ENCODE measurements around the gene ITPR1.

The ITPR1 gene

GRCh38 chr3:4785551-4785950 is 292.4 kb downstream of the ITPR1 start:
- ChIA-PET CTCF (no interaction called here), POLR2A (ENCODE audit: low non-redundant PET) (no interaction called here)
- DNase-seq (ENCODE audit: low spot score), result no peak
- TF ChIP-seq, protein P1, sequence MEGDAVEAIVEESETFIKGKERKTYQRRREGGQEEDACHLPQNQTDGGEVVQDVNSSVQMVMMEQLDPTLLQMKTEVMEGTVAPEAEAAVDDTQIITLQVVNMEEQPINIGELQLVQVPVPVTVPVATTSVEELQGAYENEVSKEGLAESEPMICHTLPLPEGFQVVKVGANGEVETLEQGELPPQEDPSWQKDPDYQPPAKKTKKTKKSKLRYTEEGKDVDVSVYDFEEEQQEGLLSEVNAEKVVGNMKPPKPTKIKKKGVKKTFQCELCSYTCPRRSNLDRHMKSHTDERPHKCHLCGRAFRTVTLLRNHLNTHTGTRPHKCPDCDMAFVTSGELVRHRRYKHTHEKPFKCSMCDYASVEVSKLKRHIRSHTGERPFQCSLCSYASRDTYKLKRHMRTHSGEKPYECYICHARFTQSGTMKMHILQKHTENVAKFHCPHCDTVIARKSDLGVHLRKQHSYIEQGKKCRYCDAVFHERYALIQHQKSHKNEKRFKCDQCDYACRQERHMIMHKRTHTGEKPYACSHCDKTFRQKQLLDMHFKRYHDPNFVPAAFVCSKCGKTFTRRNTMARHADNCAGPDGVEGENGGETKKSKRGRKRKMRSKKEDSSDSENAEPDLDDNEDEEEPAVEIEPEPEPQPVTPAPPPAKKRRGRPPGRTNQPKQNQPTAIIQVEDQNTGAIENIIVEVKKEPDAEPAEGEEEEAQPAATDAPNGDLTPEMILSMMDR (conservative IDR thresholded peaks at IDR 0.05; ENCODE audit: low read depth), result no peak
- no peak overlapping the region for H3K27ac ChIP-seq

GRCh38 chr3:4786431-4786830 is 293.3 kb downstream of the ITPR1 start:
- POLR2A ChIA-PET (ENCODE audit: low non-redundant PET), result no interaction called here
- no peak overlapping the region for H3K27ac ChIP-seq
- TF ChIP-seq, protein P1 (conservative IDR thresholded peaks at IDR 0.05; ENCODE audit: low read depth), result no peak
- CTCF ChIA-PET, result no interaction called here
- DNase-seq (ENCODE audit: low spot score), result no peak

DNA sequence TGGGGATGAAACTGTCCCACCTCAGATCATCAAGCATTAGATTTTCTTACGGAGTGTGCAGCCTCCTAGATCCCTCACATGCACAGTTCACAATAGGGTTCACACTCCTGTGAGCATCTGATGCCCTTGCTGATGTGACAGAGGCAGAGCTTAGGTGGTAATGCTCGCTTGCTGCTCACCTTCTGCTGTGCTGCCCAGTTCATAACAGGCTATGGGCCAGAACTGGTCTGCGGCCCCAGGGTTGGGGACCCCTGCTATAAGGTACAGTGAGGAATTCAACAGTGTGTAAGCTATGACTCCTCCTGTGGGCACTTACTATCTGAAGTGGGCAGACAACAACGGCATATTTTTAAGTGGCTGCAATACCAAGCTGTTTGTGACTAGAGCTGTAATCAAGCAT is 298.2 kb downstream of the ITPR1 start:
- POLR2A ChIA-PET (ENCODE audit: low non-redundant PET), result no interaction called here
- CTCF ChIA-PET, result no interaction called here
- TF ChIP-seq, protein P1 (conservative IDR thresholded peaks at IDR 0.05; ENCODE audit: low read depth), result no peak
- no peak for DNase-seq (ENCODE audit: low spot score)
- H3K27ac ChIP-seq, result no peak overlapping the region

GRCh38 chr3:4793311-4793710 is 300.2 kb downstream of the ITPR1 start:
- no peak overlapping the region for H3K27ac ChIP-seq
- no peak for DNase-seq (ENCODE audit: low spot score)
- TF ChIP-seq, protein P1 (conservative IDR thresholded peaks at IDR 0.05; ENCODE audit: low read depth), result no peak
- POLR2A ChIA-PET (ENCODE audit: low non-redundant PET), result no interaction called here
- CTCF ChIA-PET, result no interaction called here

- H3K27ac ChIP-seq, result no peak overlapping the region
- ChIA-PET POLR2A (ENCODE audit: low non-redundant PET) (no interaction called here), CTCF (no interaction called here)
- no peak for DNase-seq (ENCODE audit: low spot score)
- TF ChIP-seq, protein P1 (conservative IDR thresholded peaks at IDR 0.05; ENCODE audit: low read depth), result no peak
These were observed 301.2 kb downstream of the ITPR1 start for GRCh38 chr3:4794331-4794730.

- ChIA-PET POLR2A (ENCODE audit: low non-redundant PET) (no interaction called here), CTCF (no interaction called here)
- TF ChIP-seq, protein P1 (conservative IDR thresholded peaks at IDR 0.05; ENCODE audit: low read depth), result no peak
- H3K27ac ChIP-seq, result no peak overlapping the region
- DNase-seq (ENCODE audit: low spot score), result no peak
These were observed 301.6 kb downstream of the ITPR1 start for GRCh38 chr3:4794798-4795197.

GRCh38 chr3:4795905-4796304 is 302.8 kb downstream of the ITPR1 start:
- TF ChIP-seq, protein P1 (conservative IDR thresholded peaks at IDR 0.05; ENCODE audit: low read depth), result no peak
- CTCF ChIA-PET, result interaction anchor here (0.7 kb wide), 1 partner anchor 183 kb away, joined by 9 read pairs; no protein-coding TSS in a partner anchor

More at GRCh38 chr3:4795905-4796304, 302.8 kb downstream of the ITPR1 start:
- POLR2A ChIA-PET (ENCODE audit: low non-redundant PET), result no interaction called here
- DNase-seq (ENCODE audit: low spot score), result no peak
- no peak overlapping the region for H3K27ac ChIP-seq
